H1 (cell line): ENCODE results near the gene AOPEP. TPM values are rescaled to one million over a fixed set of nuclear protein-coding genes. Genes with fewer than 3 reads are reported as not detected.

Source experiments
- HDAC2 ChIP-seq, 2 experiments: fragments of 300-600 bp in 1 of 2; sonication (generic) in 1 of 2; IDR thresholded peaks; 2 replicates each; pipeline ENCODE4 v1.6.1; 2011 to 2012; ENCODE audit warnings: low read depth in 2 of 2, low read length in 2 of 2, mild to moderate bottlenecking in 2 of 2, moderate library complexity in 2 of 2, borderline replicate concordance in 1 of 2, inconsistent platforms in 1 of 2
- RXRA ChIP-seq: IDR thresholded peaks from 2 replicates; pipeline ENCODE4 v1.6.1; 2011; ENCODE audit warnings: low read depth, mild to moderate bottlenecking, low read length, moderate library complexity; ENCODE audit not compliant: insufficient read depth
- SRF ChIP-seq: IDR thresholded peaks from 2 replicates; pipeline ENCODE4 v1.6.1; 2011; ENCODE audit warnings: mild to moderate bottlenecking, low read depth, low read length, moderate library complexity
- TAF1 ChIP-seq: IDR thresholded peaks from 2 replicates; pipeline ENCODE4 v1.6.1; 2011; ENCODE audit warnings: mild to moderate bottlenecking, low read depth, low read length
- TAF7 ChIP-seq: optimal IDR thresholded peaks from 2 replicates; pipeline ENCODE3; 2011; ENCODE audit warnings: low read depth, mild to moderate bottlenecking, inconsistent platforms, low read length, moderate library complexity, borderline replicate concordance
- TCF12 ChIP-seq: IDR thresholded peaks from 2 replicates; pipeline ENCODE4 v1.6.1; 2011; ENCODE audit warnings: low read depth, mild to moderate bottlenecking, low read length
- TEAD4 ChIP-seq: IDR thresholded peaks from 2 replicates; pipeline ENCODE4 v1.6.1; 2012; ENCODE audit warnings: low read depth, low read length, inconsistent platforms, mixed read lengths
- YY1 ChIP-seq: IDR thresholded peaks from 2 replicates; pipeline ENCODE4 v1.6.1; 2011; ENCODE audit warnings: low read depth, mild to moderate bottlenecking, low read length
- polyA plus RNA-seq, 7 experiments: library from polyadenylated mRNA; depleted of rRNA in 3 of 7; stranded (reverse) in 5 of 7; unstranded in 2 of 7; fragments of >200 nt in 5 of 7; fragments of 200-250 nt in 2 of 7; gene quantifications; 1 replicate in 5 of 7; 2 replicates in 1 of 7; 4 replicates in 1 of 7; pipeline versions ENCODE4 v1.2.1 to v1.2.3, GENCODE V29; 2011 to 2013; ENCODE audit warnings: missing spikeins in 2 of 7, mixed read lengths in 2 of 7
- total RNA-seq: library from RNA; stranded (reverse); fragmentation: NEBNext Ultra II Directional; extraction: Animal tissue kit (Norgen Biotek cat#: 25700); gene quantifications from 2 replicates; pipeline ENCODE4 v1.2.1, GENCODE V29; 2021

Gene AOPEP
- total and polyA plus RNA-seq, 2 of the 8 experiments (the other 6 are each of a cell fraction or from before 2014, with no cell fraction given) = 6.1 to 14.3 TPM

GRCh38 chr9:94926431-94926800 lies 199.9 kb downstream of the AOPEP start (continued):
- TF ChIP-seq RXRA (no peak), TAF1 (no peak), YY1 (no peak), SRF (no peak), HDAC2 (IDR thresholded peaks at IDR 0.05; ENCODE audit: borderline replicate concordance in 1 of 2, low read depth in 2 of 2, low read length in 2 of 2) (no peak), TCF12 (no peak), TAF7 (no peak), TEAD4 (no peak)
